ENCODE measurements around the gene ARHGEF39. TPM values are rescaled to one million over a fixed set of nuclear protein-coding genes. Genes with fewer than 3 reads are reported as not detected.
A peak's percentile ranks its signal among the peaks of the same experiment; 100 is the strongest.

ARHGEF39 gene
- total RNA-seq, 4 donors from 2014 or later = 0.27 to 0.45 (median 0.42) TPM; not detected in 1

DNA sequence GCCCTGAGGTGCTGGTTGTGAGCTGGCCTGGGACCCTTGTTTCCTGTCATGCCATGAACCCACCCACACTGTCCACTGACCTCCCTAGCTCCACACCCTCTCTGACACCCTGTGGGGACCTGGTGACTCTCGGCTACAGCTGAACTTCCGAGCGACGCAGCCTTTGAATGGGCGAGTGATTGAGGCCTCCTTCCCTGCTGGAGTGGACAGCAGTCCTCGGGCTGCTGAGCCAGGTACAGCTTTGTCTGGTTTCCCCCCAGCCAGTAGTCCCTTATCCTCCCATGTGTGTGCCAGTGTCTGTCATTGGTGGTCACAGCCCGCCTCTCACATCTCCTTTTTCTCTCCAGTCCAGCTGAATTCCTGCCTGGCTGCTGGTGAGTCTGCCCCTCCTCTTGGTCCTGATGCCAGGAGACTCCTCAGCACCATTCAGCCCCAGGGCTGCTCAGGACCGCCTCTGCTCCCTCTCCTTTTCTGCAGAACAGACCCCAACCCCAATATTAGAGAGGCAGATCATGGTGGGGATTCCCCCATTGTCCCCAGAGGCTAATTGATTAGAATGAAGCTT is 14.9 kb upstream of the ARHGEF39 start:
- WGBS, 2 donors = 89% methylated on average over 8 of the region's 8 CpGs
- no peak for DNase-seq
- H3K9me3 ChIP-seq = no peaks in the 10 kb centered on the region
- no peaks in the 10 kb centered on the region for H3K27me3 ChIP-seq
- no peak overlapping the region for H3K4me3 ChIP-seq (replicated peaks in 1 of 3)
- H3K36me3 ChIP-seq = peaks cover 0 to 3% of the 10 kb centered on the region in 2 donors
- TF ChIP-seq CTCF (IDR thresholded peaks at IDR 0.05) (no peak), POLR2A (IDR thresholded peaks at IDR 0.05) (no peak)
- H3K27ac ChIP-seq = no peak overlapping the region
- intact Hi-C loops (cut with DNase I) = no loop called here
- peaks cover 4 to 10% of the 10 kb centered on the region in 2 donors for H3K4me1 ChIP-seq

GRCh38 chr9:35679091-35679490 is 14.1 kb upstream of the ARHGEF39 start:
- no peaks in the 10 kb centered on the region for H3K9me3 ChIP-seq
- H3K4me1 ChIP-seq = peaks cover 4 to 10% of the 10 kb centered on the region in 2 donors
- no peaks in the 10 kb centered on the region for H3K27me3 ChIP-seq
- WGBS, 2 donors = 90 to 91% methylated on average over 5 of the region's 5 CpGs
- no peaks in the 10 kb centered on the region for H3K36me3 ChIP-seq
- no peak overlapping the region for H3K4me3 ChIP-seq (replicated peaks in 1 of 3)
- TF ChIP-seq CTCF (IDR thresholded peaks at IDR 0.05) (no peak), POLR2A (IDR thresholded peaks at IDR 0.05) (no peak)
- no peak overlapping the region for H3K27ac ChIP-seq
- DNase-seq = no peak
- intact Hi-C loops (cut with DNase I) = no loop called here

DNA sequence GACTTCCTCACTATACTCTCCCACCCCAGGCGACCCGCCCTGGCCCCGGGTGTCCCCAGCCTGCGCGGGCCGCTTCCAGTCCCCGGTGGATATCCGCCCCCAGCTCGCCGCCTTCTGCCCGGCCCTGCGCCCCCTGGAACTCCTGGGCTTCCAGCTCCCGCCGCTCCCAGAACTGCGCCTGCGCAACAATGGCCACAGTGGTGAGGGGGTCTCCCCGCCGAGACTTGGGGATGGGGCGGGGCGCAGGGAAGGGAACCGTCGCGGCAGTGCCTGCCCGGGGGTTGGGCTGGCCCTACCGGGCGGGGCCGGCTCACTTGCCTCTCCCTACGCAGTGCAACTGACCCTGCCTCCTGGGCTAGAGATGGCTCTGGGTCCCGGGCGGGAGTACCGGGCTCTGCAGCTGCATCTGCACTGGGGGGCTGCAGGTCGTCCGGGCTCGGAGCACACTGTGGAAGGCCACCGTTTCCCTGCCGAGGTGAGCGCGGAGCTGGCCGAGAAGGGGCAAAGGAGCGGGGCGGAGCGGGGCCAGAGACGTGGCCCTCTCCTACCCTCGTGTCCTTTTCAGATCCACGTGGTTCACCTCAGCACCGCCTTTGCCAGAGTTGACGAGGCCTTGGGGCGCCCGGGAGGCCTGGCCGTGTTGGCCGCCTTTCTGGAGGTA is 10.9 kb upstream of the ARHGEF39 start:
- Histone ChIP-seq H3K27me3 (no peaks in the 10 kb centered on the region), H3K9me3 (no peaks in the 10 kb centered on the region), H3K36me3 (no peaks in the 10 kb centered on the region), H3K4me3 (replicated peaks in 1 of 3) (peak overlapping the region in 2 of 3 donors; percentile 47 to 48), H3K4me1 (peaks cover 4 to 10% of the 10 kb centered on the region in 2 donors), H3K27ac (no peak overlapping the region)
- DNase-seq = peak; percentile 53 to 56
- 6 to 13% methylated on average over 8 to 20 of the region's 51 CpGs for WGBS, 2 donors
- TF ChIP-seq POLR2A (IDR thresholded peaks at IDR 0.05) = no peak
- no peak for TF ChIP-seq CTCF (IDR thresholded peaks at IDR 0.05)
- intact Hi-C loops (cut with DNase I) = no loop called here

GRCh38 chr9:35675204-35675603 is 10.2 kb upstream of the ARHGEF39 start:
- intact Hi-C loops (cut with DNase I) = no loop called here
- WGBS, 2 donors = 40 to 50% methylated on average over 5 to 10 of the region's 13 CpGs
- no peak for TF ChIP-seq POLR2A (IDR thresholded peaks at IDR 0.05)
- TF ChIP-seq CTCF (IDR thresholded peaks at IDR 0.05) = no peak
- no peak overlapping the region for H3K27ac ChIP-seq
- no peaks in the 10 kb centered on the region for H3K27me3 ChIP-seq
- no peaks in the 10 kb centered on the region for H3K36me3 ChIP-seq
- no peaks in the 10 kb centered on the region for H3K9me3 ChIP-seq
- H3K4me1 ChIP-seq = peaks cover 4 to 10% of the 10 kb centered on the region in 2 donors
- peak overlapping the region in 1 of 3 donors; percentile 47 for H3K4me3 ChIP-seq (replicated peaks in 1 of 3)
- DNase-seq = no peak

DNA sequence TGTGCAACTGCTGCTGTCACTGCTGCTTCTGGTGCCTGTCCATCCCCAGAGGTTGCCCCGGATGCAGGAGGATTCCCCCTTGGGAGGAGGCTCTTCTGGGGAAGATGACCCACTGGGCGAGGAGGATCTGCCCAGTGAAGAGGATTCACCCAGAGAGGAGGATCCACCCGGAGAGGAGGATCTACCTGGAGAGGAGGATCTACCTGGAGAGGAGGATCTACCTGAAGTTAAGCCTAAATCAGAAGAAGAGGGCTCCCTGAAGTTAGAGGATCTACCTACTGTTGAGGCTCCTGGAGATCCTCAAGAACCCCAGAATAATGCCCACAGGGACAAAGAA is 9.0 kb upstream of the ARHGEF39 start:
- intact Hi-C loops (cut with DNase I) = no loop called here
- Histone ChIP-seq H3K36me3 (no peaks in the 10 kb centered on the region), H3K27ac (no peak overlapping the region), H3K9me3 (no peaks in the 10 kb centered on the region), H3K4me3 (replicated peaks in 1 of 3) (no peak overlapping the region), H3K4me1 (peaks cover 4 to 12% of the 10 kb centered on the region in 2 donors), H3K27me3 (no peaks in the 10 kb centered on the region)
- TF ChIP-seq CTCF (IDR thresholded peaks at IDR 0.05) = no peak
- TF ChIP-seq POLR2A (IDR thresholded peaks at IDR 0.05) = no peak
- 83 to 94% methylated on average over 2 to 3 of the region's 3 CpGs for WGBS, 2 donors
- no peak for DNase-seq

Data from thyroid gland (tissue), 4 donors.